Fibroblast of lung (primary cell): ENCODE results near the gene TMPRSS3. TPM values are rescaled to one million over a fixed set of nuclear protein-coding genes. Genes with fewer than 3 reads are reported as not detected.

ENCODE experiments used
- DNase-seq, 2 donors: peaks; one replicate each; pipeline versions ENCODE4 v3.0.0 to v3.0.0-alpha.2; 2010; ENCODE audit warnings: low read depth in 2 of 2
- H2AFZ ChIP-seq: 2 replicates; pipeline ENCODE4 v1.5.1; 2012; ENCODE audit warnings: low read length, control low read depth, inconsistent platforms
- H3K27ac ChIP-seq: 2 replicates; pipeline ENCODE4 v1.5.1; 2011; ENCODE audit warnings: low read length, control low read depth; ENCODE audit not compliant: insufficient read depth
- H3K27me3 ChIP-seq: 2 replicates; pipeline ENCODE4 v1.5.1; 2011; ENCODE audit warnings: mild to moderate bottlenecking, low read length; ENCODE audit not compliant: control insufficient read depth, insufficient read depth
- H3K36me3 ChIP-seq: 2 replicates; pipeline ENCODE4 v1.5.1; 2011; ENCODE audit warnings: low read length; ENCODE audit not compliant: control insufficient read depth, insufficient read depth
- H3K4me1 ChIP-seq: 2 replicates; pipeline ENCODE4 v1.5.1; 2011; ENCODE audit warnings: low read length; ENCODE audit not compliant: control insufficient read depth, insufficient read depth; ENCODE audit errors: extremely low read depth
- H3K4me2 ChIP-seq: 2 replicates; pipeline ENCODE4 v1.5.1; 2011; ENCODE audit warnings: low read length, control low read depth; ENCODE audit not compliant: insufficient read depth; ENCODE audit errors: extremely low read depth
- H3K4me3 ChIP-seq, 4 experiments: fragments of 200-600 bp in 1 of 4; sonication (generic) in 1 of 4; replicated peaks in 1 of 4; 2 replicates each; pipeline ENCODE4 v1.5.1; 2011 to 2016; ENCODE audit warnings: low read length in 4 of 4, low read depth in 3 of 4, mild to moderate bottlenecking in 3 of 4, control low read depth in 2 of 4, inconsistent platforms in 1 of 4, mixed read lengths in 1 of 4; ENCODE audit not compliant: insufficient read depth in 1 of 4; ENCODE audit errors: control extremely low read depth in 1 of 4
- H3K79me2 ChIP-seq: 2 replicates; pipeline ENCODE4 v1.5.1; 2012; ENCODE audit warnings: mild to moderate bottlenecking, low read length, inconsistent platforms; ENCODE audit not compliant: control insufficient read depth, insufficient read depth
- H3K9ac ChIP-seq: 2 replicates; pipeline ENCODE4 v1.5.1; 2011; ENCODE audit warnings: mild to moderate bottlenecking, low read length, control low read depth; ENCODE audit not compliant: insufficient read depth
- H3K9me3 ChIP-seq: 2 replicates; pipeline ENCODE4 v1.5.1; 2012; ENCODE audit warnings: low read depth, low read length; ENCODE audit not compliant: control insufficient read depth, insufficient read depth
- H4K20me1 ChIP-seq: 2 replicates; pipeline ENCODE4 v1.5.1; 2011; ENCODE audit warnings: low read length; ENCODE audit not compliant: control insufficient read depth, insufficient read depth; ENCODE audit errors: extremely low read depth
- EZH2 ChIP-seq: IDR thresholded peaks from 2 replicates; pipeline ENCODE4 v1.5.1; 2012; ENCODE audit warnings: low read length, control low read depth, mild to moderate bottlenecking; ENCODE audit errors: missing control alignments
- polyA plus RNA-seq, 2 donors: library from polyadenylated mRNA; depleted of rRNA in 1 of 2; stranded (reverse) in 1 of 2; unstranded in 1 of 2; fragments of >200 nt; gene quantifications; 2 replicates each; pipeline ENCODE4 v1.2.1, GENCODE V29; 2011 to 2012; ENCODE audit warnings: missing spikeins in 1 of 2
- total RNA-seq: library from RNA; depleted of rRNA; stranded (reverse); fragments of >200 nt; gene quantifications from 2 replicates; pipeline ENCODE4 v1.2.1, GENCODE V29; 2014
- TF ChIP-seq, protein P1 (sequence below), 2 donors: IDR thresholded peaks in 1 of 2; conservative IDR thresholded peaks in 1 of 2; 1 replicate in 1 of 2; 2 replicates in 1 of 2; pipeline ENCODE4 v1.5.1; 2011 to 2012; ENCODE audit warnings: low read length in 2 of 2, control low read depth in 1 of 2, inconsistent platforms in 1 of 2, low read depth in 1 of 2, mild to moderate bottlenecking in 1 of 2

The TMPRSS3 gene
- total and polyA plus RNA-seq, 2 donors (not counting 1 experiment from before 2014, with no cell fraction given) = not detected

DNA sequence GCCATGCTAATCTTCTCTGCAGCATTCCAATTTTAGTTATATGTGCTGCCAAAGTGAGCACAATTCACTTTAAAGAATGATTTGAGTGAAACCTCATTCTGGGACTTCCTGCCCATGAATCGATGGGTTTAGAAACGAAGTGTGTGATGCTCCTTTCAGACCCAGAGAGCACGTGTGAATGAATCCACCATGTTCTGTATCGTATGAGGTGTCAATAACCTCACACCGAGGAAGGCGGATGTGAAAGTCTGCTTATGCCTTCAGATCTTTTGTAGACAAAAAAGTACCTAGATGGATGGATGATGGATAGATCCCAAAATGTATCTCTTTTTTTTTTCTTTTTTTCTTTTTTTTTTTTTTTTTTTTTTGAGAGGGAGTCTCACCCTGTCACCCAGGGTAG is 21.7 kb upstream of the TMPRSS3 start:
- Histone ChIP-seq H3K79me2 (no peaks in the 10 kb centered on the region), H4K20me1 (no peaks in the 10 kb centered on the region), H2AFZ (no peak overlapping the region), H3K36me3 (no peaks in the 10 kb centered on the region), H3K4me1 (no peaks in the 10 kb centered on the region), H3K9me3 (no peaks in the 10 kb centered on the region), H3K4me2 (no peak overlapping the region), H3K27me3 (no peaks in the 10 kb centered on the region), H3K9ac (no peak overlapping the region), H3K4me3 (no peak overlapping the region), H3K27ac (no peak overlapping the region)
- no peak for DNase-seq
- TF ChIP-seq, protein P1, sequence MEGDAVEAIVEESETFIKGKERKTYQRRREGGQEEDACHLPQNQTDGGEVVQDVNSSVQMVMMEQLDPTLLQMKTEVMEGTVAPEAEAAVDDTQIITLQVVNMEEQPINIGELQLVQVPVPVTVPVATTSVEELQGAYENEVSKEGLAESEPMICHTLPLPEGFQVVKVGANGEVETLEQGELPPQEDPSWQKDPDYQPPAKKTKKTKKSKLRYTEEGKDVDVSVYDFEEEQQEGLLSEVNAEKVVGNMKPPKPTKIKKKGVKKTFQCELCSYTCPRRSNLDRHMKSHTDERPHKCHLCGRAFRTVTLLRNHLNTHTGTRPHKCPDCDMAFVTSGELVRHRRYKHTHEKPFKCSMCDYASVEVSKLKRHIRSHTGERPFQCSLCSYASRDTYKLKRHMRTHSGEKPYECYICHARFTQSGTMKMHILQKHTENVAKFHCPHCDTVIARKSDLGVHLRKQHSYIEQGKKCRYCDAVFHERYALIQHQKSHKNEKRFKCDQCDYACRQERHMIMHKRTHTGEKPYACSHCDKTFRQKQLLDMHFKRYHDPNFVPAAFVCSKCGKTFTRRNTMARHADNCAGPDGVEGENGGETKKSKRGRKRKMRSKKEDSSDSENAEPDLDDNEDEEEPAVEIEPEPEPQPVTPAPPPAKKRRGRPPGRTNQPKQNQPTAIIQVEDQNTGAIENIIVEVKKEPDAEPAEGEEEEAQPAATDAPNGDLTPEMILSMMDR (conservative IDR thresholded peaks at IDR 0.05 in 1 of 2, IDR thresholded peaks at IDR 0.05 in 1 of 2; ENCODE audit: low read depth in 1 of 2, low read length in 2 of 2) = no peak
- TF ChIP-seq EZH2 = no peak

GRCh38 chr21:42414928-42415769 is 19.3 kb upstream of the TMPRSS3 start:
- Histone ChIP-seq H3K4me1 (no peaks in the 10 kb centered on the region), H3K9ac (no peak overlapping the region), H2AFZ (no peak overlapping the region), H3K36me3 (no peaks in the 10 kb centered on the region), H3K27ac (no peak overlapping the region), H3K4me3 (no peak overlapping the region), H3K27me3 (peaks cover 3% of the 10 kb centered on the region), H3K79me2 (no peaks in the 10 kb centered on the region), H4K20me1 (no peaks in the 10 kb centered on the region), H3K4me2 (no peak overlapping the region), H3K9me3 (no peaks in the 10 kb centered on the region)
- peak; percentile 3 to 79 for DNase-seq
- TF ChIP-seq, protein P1 (conservative IDR thresholded peaks at IDR 0.05 in 1 of 2, IDR thresholded peaks at IDR 0.05 in 1 of 2; ENCODE audit: low read depth in 1 of 2, low read length in 2 of 2) = no peak
- no peak for TF ChIP-seq EZH2

DNA sequence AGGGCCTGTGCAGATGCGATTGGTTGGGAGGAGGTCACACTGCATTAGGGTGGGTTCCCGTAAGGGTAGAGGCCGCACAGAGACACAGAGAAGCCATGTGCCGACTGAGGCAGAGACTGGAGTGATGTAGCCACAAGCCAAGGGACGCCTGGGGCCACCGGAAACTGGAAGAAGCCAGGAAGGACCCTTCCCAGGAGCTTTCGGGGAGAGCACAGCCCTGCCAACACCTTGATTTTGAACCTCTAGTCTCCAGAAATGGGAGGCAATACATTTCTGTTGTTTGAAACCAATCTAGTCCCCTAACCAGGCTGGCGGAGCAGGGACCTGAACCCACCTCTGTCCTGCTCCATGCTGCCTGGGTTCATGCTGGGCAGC is 18.7 kb upstream of the TMPRSS3 start:
- H3K36me3 ChIP-seq = no peaks in the 10 kb centered on the region
- H3K4me1 ChIP-seq = no peaks in the 10 kb centered on the region
- H4K20me1 ChIP-seq = no peaks in the 10 kb centered on the region
- H3K9ac ChIP-seq = no peak overlapping the region
- no peak for TF ChIP-seq EZH2
- TF ChIP-seq, protein P1 (conservative IDR thresholded peaks at IDR 0.05 in 1 of 2, IDR thresholded peaks at IDR 0.05 in 1 of 2; ENCODE audit: low read depth in 1 of 2, low read length in 2 of 2) = no peak
- no peak overlapping the region for H3K4me2 ChIP-seq
- H3K79me2 ChIP-seq = no peaks in the 10 kb centered on the region
- H3K4me3 ChIP-seq = no peak overlapping the region
- H3K9me3 ChIP-seq = no peaks in the 10 kb centered on the region
- DNase-seq = no peak
- no peak overlapping the region for H2AFZ ChIP-seq
- no peak overlapping the region for H3K27ac ChIP-seq
- H3K27me3 ChIP-seq = peaks cover 3% of the 10 kb centered on the region
